H9 (cell line): ENCODE results near the gene TTYH1. TPM values are rescaled to one million over a fixed set of nuclear protein-coding genes. Genes with fewer than 3 reads are reported as not detected.
A peak's percentile ranks its signal among the peaks of the same experiment; 100 is the strongest.

Experiments used
- DNase-seq: peaks from one replicate; pipeline ENCODE4 v3.0.0-alpha.2; 2017
- H2AFZ ChIP-seq: one replicate; pipeline ENCODE4 v1.6.1; 2013; ENCODE audit warnings: mild to moderate bottlenecking, low read length, control low read depth, moderate library complexity
- H2AK5ac ChIP-seq: 2 replicates; pipeline ENCODE4 v1.6.1; 2013; ENCODE audit warnings: low read length, control low read depth, mixed read lengths; ENCODE audit not compliant: insufficient read length
- H2BK120ac ChIP-seq: one replicate; pipeline ENCODE4 v1.6.1; 2013; ENCODE audit warnings: low read depth, mild to moderate bottlenecking, low read length, control low read depth, inconsistent platforms; ENCODE audit not compliant: poor library complexity, severe bottlenecking
- H2BK12ac ChIP-seq: 2 replicates; pipeline ENCODE4 v1.6.1; 2013; ENCODE audit warnings: low read length, control low read depth, mixed read lengths, low read depth; ENCODE audit not compliant: insufficient read length
- H2BK15ac ChIP-seq: 2 replicates; pipeline ENCODE4 v1.6.1; 2013; ENCODE audit warnings: low read depth, low read length, control low read depth
- H2BK20ac ChIP-seq: one replicate; pipeline ENCODE4 v1.6.1; 2013; ENCODE audit warnings: low read depth, mild to moderate bottlenecking, low read length, control low read depth, inconsistent platforms; ENCODE audit not compliant: poor library complexity, severe bottlenecking
- H2BK5ac ChIP-seq: 2 replicates; pipeline ENCODE4 v1.6.1; 2013; ENCODE audit warnings: low read length, control low read depth, mixed read lengths; ENCODE audit not compliant: insufficient read length
- H3K14ac ChIP-seq: 2 replicates; pipeline ENCODE4 v1.6.1; 2013; ENCODE audit warnings: low read length, control low read depth; ENCODE audit not compliant: insufficient read depth
- H3K18ac ChIP-seq: 2 replicates; pipeline ENCODE4 v1.6.1; 2013; ENCODE audit warnings: low read depth, mild to moderate bottlenecking, mixed read lengths, low read length, control low read depth; ENCODE audit not compliant: insufficient read length
- H3K23ac ChIP-seq: 2 replicates; pipeline ENCODE4 v1.6.1; 2013; ENCODE audit warnings: low read length, control low read depth, mixed read lengths, low read depth; ENCODE audit not compliant: insufficient read length
- H3K23me2 ChIP-seq: 2 replicates; pipeline ENCODE4 v1.6.1; 2013; ENCODE audit warnings: low read depth, mild to moderate bottlenecking, mixed read lengths, low read length, control low read depth; ENCODE audit not compliant: insufficient read length, poor library complexity, severe bottlenecking
- H3K27ac ChIP-seq: 2 replicates; pipeline ENCODE4 v1.5.1; 2013; ENCODE audit warnings: low read length, control low read depth, mixed read lengths, low read depth; ENCODE audit not compliant: insufficient read length
- H3K27me3 ChIP-seq: 2 replicates; pipeline ENCODE4 v1.6.1; 2013; ENCODE audit warnings: low read length, control low read depth, inconsistent platforms; ENCODE audit not compliant: insufficient read depth
- H3K4ac ChIP-seq: 2 replicates; pipeline ENCODE4 v1.6.1; 2013; ENCODE audit warnings: low read depth, mild to moderate bottlenecking, control low read depth, inconsistent platforms, low read length, moderate library complexity
- H3K4me1 ChIP-seq: 2 replicates; pipeline ENCODE4 v1.6.1; 2013; ENCODE audit warnings: low read length, control low read depth, inconsistent platforms; ENCODE audit not compliant: insufficient read depth
- H3K4me2 ChIP-seq: 2 replicates; pipeline ENCODE4 v1.6.1; 2013; ENCODE audit warnings: low read length, control low read depth, mixed read lengths; ENCODE audit not compliant: insufficient read length, insufficient read depth
- H3K56ac ChIP-seq: 2 replicates; pipeline ENCODE4 v1.6.1; 2013; ENCODE audit warnings: low read depth, mild to moderate bottlenecking, mixed read lengths, low read length, control low read depth; ENCODE audit not compliant: insufficient read length
- H3K79me1 ChIP-seq: 2 replicates; pipeline ENCODE4 v1.6.1; 2013; ENCODE audit warnings: low read depth, mild to moderate bottlenecking, moderate library complexity, low read length, control low read depth, inconsistent platforms; ENCODE audit not compliant: insufficient read depth, poor library complexity, severe bottlenecking
- H3K79me2 ChIP-seq: 2 replicates; pipeline ENCODE4 v1.6.1; 2013; ENCODE audit warnings: low read length, control low read depth, inconsistent platforms; ENCODE audit not compliant: insufficient read depth
- H3K9ac ChIP-seq: 2 replicates; pipeline ENCODE4 v1.6.1; 2013; ENCODE audit warnings: low read length, control low read depth, mixed read lengths; ENCODE audit not compliant: insufficient read length; ENCODE audit errors: extremely low read depth
- H3K9me3 ChIP-seq: one replicate; pipeline ENCODE4 v1.6.1; 2013; ENCODE audit warnings: low read depth, low read length, inconsistent platforms; ENCODE audit not compliant: control insufficient read depth
- H3T11ph ChIP-seq: one replicate; pipeline ENCODE4 v1.6.1; 2013; ENCODE audit warnings: mild to moderate bottlenecking, low read length, control low read depth, inconsistent platforms
- H4K20me1 ChIP-seq: one replicate; pipeline ENCODE4 v1.6.1; 2013; ENCODE audit not compliant: control insufficient read depth, insufficient read length, insufficient read depth
- H4K5ac ChIP-seq: 2 replicates; pipeline ENCODE4 v1.6.1; 2013; ENCODE audit warnings: low read depth, mild to moderate bottlenecking, mixed read lengths, low read length, control low read depth; ENCODE audit not compliant: insufficient read length
- H4K8ac ChIP-seq: replicated peaks from 2 replicates; pipeline ENCODE4 v1.6.1; 2013; ENCODE audit warnings: low read length, control low read depth, mixed read lengths, low read depth; ENCODE audit not compliant: insufficient read length
- H4K91ac ChIP-seq: 2 replicates; pipeline ENCODE4 v1.6.1; 2013; ENCODE audit warnings: low read depth, mild to moderate bottlenecking, moderate library complexity, mixed read lengths, low read length, control low read depth; ENCODE audit not compliant: insufficient read length
- H3K27ac Mint-ChIP-seq, 3 experiments: 2 replicates in 2 of 3; 3 replicates in 1 of 3; pipeline ENCODE4 v1.8.0; 2020 to 2021; ENCODE audit warnings: mixed read lengths in 3 of 3, mild to moderate bottlenecking in 1 of 3, moderate library complexity in 1 of 3
- H3K27me3 Mint-ChIP-seq: 2 replicates; pipeline ENCODE4 v1.8.0; 2021; ENCODE audit warnings: low read depth, mild to moderate bottlenecking, moderate library complexity, mixed read lengths
- H3K36me3 Mint-ChIP-seq, 3 experiments: 2 replicates in 2 of 3; 3 replicates in 1 of 3; pipeline ENCODE4 v1.8.0; 2020 to 2021; ENCODE audit warnings: low read depth in 3 of 3, mixed read lengths in 3 of 3; ENCODE audit not compliant: insufficient read depth in 1 of 3
- H3K4me1 Mint-ChIP-seq, 2 experiments: 2 replicates each; pipeline ENCODE4 v1.8.0; 2020; ENCODE audit warnings: mixed read lengths in 2 of 2
- H3K4me3 Mint-ChIP-seq, 2 experiments: 2 replicates in 1 of 2; 3 replicates in 1 of 2; pipeline ENCODE4 v1.8.0; 2020 to 2021; ENCODE audit warnings: mild to moderate bottlenecking in 2 of 2, mixed read lengths in 2 of 2, moderate library complexity in 1 of 2
- H3K9me3 Mint-ChIP-seq, 2 experiments: 2 replicates in 1 of 2; 3 replicates in 1 of 2; pipeline ENCODE4 v1.8.0; 2020; ENCODE audit warnings: mild to moderate bottlenecking in 2 of 2, mixed read lengths in 2 of 2, moderate library complexity in 1 of 2
- WGBS: extraction: QIAGEN DNeasy Blood & Tissue Kit; methylation state at CpG from one replicate; pipeline ENCODE4 v1.1.7; 2013; ENCODE audit warnings: missing lambda C conversion rate, low lambda C conversion rate, mixed read lengths; ENCODE audit not compliant: insufficient read length; ENCODE audit errors: extremely low coverage; 5-methylcytosine and 5-hydroxymethylcytosine counted together
- total RNA-seq: library from RNA; stranded (reverse); gene quantifications from 2 replicates; pipeline ENCODE4 v1.2.1, GENCODE V29; 2021
- TF ChIP-seq, protein P1 (sequence below): fragments of 200-600 bp; sonication (generic); conservative IDR thresholded peaks from 3 replicates; pipeline ENCODE4 v1.8.0; 2021; ENCODE audit warnings: antibody characterized with exemption, mild to moderate bottlenecking

TTYH1 gene
- total RNA-seq, 1 experiment from 2014 or later: 47.1 TPM

GRCh38 chr19:54428323-54429175, 13.3 kb downstream of the TTYH1 start:
- Histone ChIP-seq H3K4me1 (no peaks in the 10 kb centered on the region), H2BK12ac (no peak overlapping the region), H3K9ac (no peak overlapping the region), H3K4ac (no peak overlapping the region), H3K14ac (no peak overlapping the region), H3K27me3 (no peaks in the 10 kb centered on the region; the same call in 1 of the 2 replicates), H2BK15ac (no peak overlapping the region), H4K5ac (no peak overlapping the region), H3K4me2 (no peak overlapping the region), H3K9me3 (no peaks in the 10 kb centered on the region), H3T11ph (no peak overlapping the region), H3K27ac (no peak overlapping the region), H2BK120ac (no peak overlapping the region), H4K20me1 (no peaks in the 10 kb centered on the region), H2BK20ac (no peak overlapping the region), H4K91ac (no peak overlapping the region), H3K56ac (no peak overlapping the region), H3K79me2 (no peaks in the 10 kb centered on the region), H2AK5ac (no peak overlapping the region), H2BK5ac (no peak overlapping the region), H3K79me1 (no peaks in the 10 kb centered on the region), H3K18ac (no peak overlapping the region), H4K8ac (no peak overlapping the region), H2AFZ (no peak overlapping the region), H3K23me2 (peaks cover 3% of the 10 kb centered on the region), H3K23ac (no peak overlapping the region)
- Mint-ChIP-seq H3K27ac (peak overlapping the region in 1 of 3 experiments; percentile 87; a peak in 1 of 7 replicates), H3K4me1 (peaks cover 19 to 26% of the 10 kb centered on the region in 2 experiments), H3K36me3 (peaks cover 16 to 49% (median 44%) of the 10 kb centered on the region in 3 experiments; a peak in 6 of 7 replicates), H3K9me3 (peaks cover 0 to 3% of the 10 kb centered on the region in 2 experiments; a peak in 1 of 5 replicates), H3K4me3 (no peak overlapping the region; a peak in 1 of 5 replicates), H3K27me3 (peaks cover 74% of the 10 kb centered on the region)
- no CpG with 5 or more reads among the region's 11 CpGs for WGBS
- DNase-seq: no peak
- TF ChIP-seq, protein P1, sequence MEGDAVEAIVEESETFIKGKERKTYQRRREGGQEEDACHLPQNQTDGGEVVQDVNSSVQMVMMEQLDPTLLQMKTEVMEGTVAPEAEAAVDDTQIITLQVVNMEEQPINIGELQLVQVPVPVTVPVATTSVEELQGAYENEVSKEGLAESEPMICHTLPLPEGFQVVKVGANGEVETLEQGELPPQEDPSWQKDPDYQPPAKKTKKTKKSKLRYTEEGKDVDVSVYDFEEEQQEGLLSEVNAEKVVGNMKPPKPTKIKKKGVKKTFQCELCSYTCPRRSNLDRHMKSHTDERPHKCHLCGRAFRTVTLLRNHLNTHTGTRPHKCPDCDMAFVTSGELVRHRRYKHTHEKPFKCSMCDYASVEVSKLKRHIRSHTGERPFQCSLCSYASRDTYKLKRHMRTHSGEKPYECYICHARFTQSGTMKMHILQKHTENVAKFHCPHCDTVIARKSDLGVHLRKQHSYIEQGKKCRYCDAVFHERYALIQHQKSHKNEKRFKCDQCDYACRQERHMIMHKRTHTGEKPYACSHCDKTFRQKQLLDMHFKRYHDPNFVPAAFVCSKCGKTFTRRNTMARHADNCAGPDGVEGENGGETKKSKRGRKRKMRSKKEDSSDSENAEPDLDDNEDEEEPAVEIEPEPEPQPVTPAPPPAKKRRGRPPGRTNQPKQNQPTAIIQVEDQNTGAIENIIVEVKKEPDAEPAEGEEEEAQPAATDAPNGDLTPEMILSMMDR: no peak
